T-helper 9 cell (primary cell): ENCODE results near the gene CD81.

ENCODE experiments used
- DNase-seq: peaks from one replicate; pipeline ENCODE4 v3.0.0-alpha.2; 2020

CD81 gene

DNA sequence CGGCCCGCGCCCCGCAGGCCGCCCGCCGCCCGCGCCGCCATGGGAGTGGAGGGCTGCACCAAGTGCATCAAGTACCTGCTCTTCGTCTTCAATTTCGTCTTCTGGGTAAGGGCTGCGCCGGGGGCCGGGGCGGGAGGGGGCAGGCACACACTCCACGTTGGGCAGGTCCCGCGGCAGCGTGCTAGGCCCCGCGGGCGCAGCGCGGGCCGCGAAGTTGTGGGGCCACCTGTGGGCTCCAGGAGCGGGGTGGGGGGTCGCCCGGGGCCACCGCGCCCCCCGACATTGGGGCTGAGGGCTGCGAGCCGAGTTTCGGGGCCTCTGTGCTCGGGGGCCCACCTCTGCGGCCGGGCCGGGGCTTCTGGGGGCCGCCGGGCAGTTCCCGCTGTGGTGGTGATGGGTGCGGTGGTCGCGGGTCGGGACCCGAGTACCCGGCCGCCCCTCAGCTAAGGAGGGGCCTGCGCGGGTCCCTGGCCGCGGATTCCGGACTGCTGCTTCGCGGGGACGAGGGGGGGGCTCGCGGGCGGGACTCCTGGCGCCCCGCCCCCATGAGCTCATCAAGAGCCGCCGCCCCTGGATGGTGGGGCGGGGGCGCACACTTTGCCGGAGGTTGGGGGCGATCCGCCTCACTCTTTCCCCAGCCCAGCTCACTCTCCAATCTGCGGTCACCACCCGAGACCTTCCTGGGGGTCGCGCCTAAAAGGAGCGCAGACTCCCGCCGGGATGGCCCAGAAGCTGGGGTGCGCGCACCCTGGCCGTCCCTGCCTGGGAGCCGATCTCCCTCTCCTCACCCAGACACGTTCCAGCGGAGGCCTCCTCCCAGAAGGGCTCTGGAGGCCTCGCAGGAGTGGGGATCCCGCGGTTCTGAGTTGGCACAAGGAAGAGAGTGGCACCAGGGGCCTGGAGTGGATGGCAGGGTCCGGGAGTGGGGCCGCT, 667 bp downstream of the CD81 start:
- DNase-seq, result peak; percentile 61

DNA sequence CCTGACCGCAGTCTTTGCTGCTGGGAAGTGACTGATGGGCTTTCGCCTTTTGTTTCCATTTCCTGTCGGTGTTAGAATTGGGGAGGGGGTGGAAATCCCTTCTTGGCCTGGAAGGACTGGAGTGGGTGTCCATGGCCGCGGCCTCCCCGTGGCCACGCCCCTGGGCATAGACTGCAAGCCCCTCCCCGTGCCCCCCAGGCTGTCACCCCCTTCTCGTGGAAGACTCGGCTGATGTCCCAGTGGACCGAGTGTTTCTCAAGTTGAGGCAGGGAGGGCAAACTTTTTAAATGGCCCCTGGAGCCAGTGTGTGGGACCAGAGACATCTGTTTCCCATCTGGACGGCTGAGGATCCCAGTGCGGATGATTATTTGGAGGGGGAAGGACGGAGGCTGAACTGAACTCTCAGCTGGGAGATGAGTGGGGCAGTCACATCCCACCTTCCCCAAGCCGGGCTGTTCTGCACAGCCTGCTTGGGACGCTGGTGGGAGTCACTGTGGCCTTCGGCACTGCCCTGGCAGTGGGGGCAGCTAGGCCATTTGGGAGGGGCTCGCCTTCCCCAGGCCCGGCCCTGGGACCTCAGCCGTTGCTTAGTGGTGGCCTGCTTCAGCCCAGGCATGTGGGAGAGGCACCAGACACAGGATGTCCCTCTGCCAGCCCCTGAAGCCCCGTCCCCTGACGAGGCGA, 1.6 kb downstream of the CD81 start:
- DNase-seq, result no peak

GRCh38 chr11:2379466-2380174, 2.5 kb downstream of the CD81 start:
- DNase-seq, result no peak

- DNase-seq, result no peak
These were observed 3.3 kb downstream of the CD81 start for GRCh38 chr11:2380396-2380795.

DNA sequence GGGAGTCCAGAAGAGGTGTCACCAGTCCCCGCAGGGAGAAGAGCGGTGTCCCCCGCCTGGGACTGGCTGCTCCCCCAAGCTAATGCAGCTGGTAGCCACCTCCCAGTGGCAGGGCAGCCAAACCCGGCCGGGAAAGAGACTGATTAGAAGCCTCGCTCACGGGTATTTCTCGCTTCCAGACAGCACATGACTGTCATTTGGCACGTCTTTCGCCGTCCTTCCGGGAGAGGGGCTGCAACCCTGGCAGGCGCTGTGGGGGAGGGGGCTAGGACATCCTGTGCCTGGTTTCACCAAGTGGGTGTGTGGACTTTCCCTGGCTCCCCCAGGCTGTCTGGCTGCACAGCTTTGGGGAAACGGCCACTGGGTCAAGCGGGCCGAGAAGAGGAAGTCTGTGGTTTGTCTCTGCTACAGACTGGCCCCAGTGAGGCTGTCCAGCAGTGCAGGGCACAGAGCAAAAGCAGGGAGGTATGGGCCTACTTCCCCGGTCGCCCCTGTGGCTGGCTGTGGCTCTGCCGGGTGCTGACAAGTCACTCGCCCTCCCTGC, 3.8 kb downstream of the CD81 start:
- DNase-seq, result no peak

DNA sequence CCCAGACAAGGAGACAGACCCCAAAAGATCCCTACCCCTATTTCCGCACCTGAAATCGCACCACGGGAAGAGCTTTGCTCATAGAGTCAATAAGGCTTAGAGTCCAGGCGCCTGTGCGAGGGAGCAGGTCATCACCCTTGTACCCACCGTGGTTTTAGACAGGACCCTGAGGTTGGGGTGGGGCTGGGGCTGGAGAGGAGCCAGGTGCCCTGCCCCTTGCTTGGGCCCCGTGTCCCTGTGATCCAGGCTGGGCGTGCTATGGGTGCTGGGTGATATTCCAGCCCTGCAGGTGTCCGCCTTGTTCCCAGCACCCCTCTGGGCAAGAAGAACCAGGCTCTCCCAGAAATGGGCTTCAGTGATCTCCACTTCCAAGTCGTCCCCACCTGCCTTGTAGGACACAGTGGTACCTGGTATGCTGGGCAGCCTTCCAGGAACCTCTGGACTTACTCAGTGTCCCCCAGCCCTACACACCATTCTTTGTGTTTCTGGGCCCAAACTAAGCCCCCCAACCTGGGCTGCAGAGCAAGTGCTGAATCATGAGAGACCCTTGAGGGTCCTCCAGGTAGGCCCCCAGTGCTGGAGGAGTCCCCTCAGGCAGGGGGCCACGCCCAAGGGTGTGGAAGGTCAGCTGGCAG, 4.5 kb downstream of the CD81 start:
- no peak for DNase-seq

- DNase-seq, result peak; percentile 1
These were observed 5.0 kb downstream of the CD81 start for GRCh38 chr11:2382129-2382517.

GRCh38 chr11:2382936-2383851, 6.1 kb downstream of the CD81 start:
- DNase-seq, result no peak

GRCh38 chr11:2383852-2384804, 7.0 kb downstream of the CD81 start:
- peak; percentile 56 for DNase-seq

GRCh38 chr11:2385156-2386151, 8.3 kb downstream of the CD81 start:
- no peak for DNase-seq

GRCh38 chr11:2386591-2386990, 9.5 kb downstream of the CD81 start:
- DNase-seq, result no peak

DNA sequence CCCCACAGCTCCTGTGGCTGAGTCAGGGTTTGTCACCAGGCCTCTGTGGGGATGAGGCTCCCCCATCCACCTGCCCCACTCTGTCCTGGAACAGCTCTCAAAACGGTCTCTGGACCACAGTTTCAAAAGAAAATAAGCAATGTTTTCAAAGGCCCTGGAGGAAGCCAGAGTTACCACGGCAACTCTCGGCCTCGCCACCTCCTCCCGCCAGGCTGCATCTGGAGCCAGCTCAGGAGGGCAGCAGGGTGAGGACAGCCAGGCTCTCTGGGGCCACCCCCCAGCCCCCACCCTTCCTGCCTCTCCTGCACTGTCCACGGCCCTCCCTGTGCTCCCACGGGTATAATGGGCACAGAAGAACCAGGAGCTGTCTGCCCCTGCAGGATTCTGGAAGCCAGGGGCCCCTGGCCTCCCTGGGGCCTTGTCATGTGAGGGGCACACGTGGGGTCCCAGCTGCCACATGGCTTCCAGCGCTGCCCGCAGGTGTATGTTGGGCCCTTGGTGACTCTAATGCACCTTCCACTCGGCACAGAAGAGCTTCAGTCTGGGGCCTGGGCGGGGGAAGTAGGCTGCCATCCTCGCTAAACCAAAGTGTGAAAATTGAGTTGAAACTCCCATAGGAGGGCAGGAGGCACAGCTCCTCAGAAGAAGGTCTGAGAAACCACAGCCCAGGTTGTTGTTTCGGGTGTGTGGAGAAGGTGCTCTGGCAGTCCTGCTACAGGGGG, 10.3 kb downstream of the CD81 start:
- no peak for DNase-seq

- DNase-seq, result no peak
These were observed 11.6 kb downstream of the CD81 start for GRCh38 chr11:2388431-2389376.

DNA sequence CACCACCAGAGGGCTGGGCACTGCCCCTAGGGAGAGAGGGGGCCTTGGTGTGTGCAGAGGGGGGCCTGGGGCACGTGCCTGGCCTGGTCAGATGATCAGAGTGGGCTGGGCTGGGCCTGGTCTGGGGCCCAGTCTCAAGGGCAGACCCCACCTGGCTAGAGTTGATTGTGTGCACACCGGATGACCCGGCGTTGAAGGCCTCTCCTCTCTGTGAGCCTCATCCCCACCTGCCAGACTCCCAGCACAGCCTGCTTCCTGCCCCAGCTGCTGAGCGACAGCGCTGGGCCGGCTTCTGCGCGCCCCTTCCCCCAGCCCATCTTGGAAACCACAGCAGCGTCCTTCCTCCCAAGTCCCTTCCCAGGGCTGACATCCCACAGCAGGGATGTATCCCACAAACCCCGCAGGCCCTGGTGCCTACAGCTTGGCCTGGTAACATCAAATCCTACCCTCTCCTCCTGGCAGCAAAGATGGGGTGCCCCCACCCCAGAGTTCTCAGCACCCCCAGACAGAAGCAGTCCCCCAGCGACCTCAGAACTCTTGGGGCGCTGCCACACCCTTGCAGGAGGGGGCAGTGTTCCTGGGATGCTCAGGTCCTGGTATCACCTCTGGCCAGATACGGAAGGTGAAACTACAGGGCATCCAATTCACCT, 12.4 kb downstream of the CD81 start:
- no peak for DNase-seq

DNA sequence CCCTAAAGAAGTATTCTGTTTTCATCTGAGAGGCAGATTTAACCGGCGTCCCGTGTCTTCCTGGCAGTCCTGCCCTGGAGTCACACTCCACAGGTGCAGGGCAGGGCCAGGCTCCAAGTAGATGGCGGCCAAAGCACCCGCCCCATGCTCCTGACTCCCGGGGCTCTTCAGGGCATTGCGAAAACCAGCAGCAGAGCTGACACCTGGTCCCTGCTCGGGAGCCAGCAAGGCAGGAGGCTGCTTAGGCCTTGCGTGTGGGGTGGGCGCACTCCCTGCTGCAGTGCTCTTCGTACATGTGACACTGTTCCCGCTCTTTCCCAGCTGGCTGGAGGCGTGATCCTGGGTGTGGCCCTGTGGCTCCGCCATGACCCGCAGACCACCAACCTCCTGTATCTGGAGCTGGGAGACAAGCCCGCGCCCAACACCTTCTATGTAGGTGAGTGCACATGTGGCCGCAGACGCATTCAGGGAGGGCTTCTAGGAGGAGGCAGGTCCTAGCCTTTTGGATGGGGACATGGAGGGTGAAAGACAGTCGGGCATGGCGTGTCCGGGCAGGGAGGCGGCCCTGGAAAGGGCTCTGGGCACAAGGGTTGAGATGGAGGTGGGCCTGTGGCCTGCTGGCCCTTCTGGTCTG, 13.1 kb downstream of the CD81 start:
- DNase-seq, result no peak

GRCh38 chr11:2390725-2391151, 13.6 kb downstream of the CD81 start:
- DNase-seq, result no peak
